Stimulated activated CD8-positive, alpha-beta memory T cell treated with anti-CD3 and anti-CD28 coated beads, Interleukin-7, amount 100 ng/mL, for 48 hours (primary cell): ENCODE results near the gene YIPF4.
"Not testable (repeated sequence)": the region's sequence is repeated elsewhere in the genome, so short reads cannot be mapped to it uniquely, and the experiment has no call there.

Experiments used
- DNase-seq, 2 donors: peaks; one replicate each; pipeline ENCODE4 v3.0.0-alpha.2; 2020; ENCODE audit warnings: low read depth in 1 of 2; ENCODE audit errors: extremely low read depth in 1 of 2

YIPF4 gene

GRCh38 chr2:32364290-32364689 lies 86.6 kb downstream of the YIPF4 start:
- DNase-seq, result not testable (repeated sequence)

- not testable (repeated sequence) for DNase-seq
Measured at GRCh38 chr2:32365679-32366078, 88.0 kb downstream of the YIPF4 start.
